ENCODE measurements around the gene KIF21A.

KIF21A gene

DNA sequence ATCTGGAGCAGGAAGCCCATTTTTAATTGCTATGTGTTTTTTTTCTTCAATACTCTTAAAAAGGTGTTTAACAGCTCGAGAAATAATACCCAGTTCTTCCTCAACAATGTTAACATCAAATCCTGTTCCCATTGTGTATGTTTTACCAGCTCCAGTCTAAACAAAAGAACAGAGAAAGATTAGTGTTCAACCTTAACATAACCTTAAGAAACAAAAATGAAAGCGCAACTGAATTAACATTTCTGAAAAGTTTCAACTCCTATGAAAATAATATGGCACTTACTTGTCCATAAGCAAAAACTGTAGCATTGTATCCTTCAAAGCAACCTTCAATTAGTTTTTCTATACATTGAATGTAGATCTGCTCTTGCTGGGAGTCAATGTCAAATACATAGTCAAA lies 73.2 kb downstream of the KIF21A start:
- no peak overlapping the region for H3K4me3 ChIP-seq (ENCODE audit: low read depth, low read length)
- in situ Hi-C loops (cut with HindIII; ENCODE audit: low sequenced_read_pairs): no loop called here
- DNase-seq (ENCODE audit: low read depth, low spot score): no peak
- TF ChIP-seq, protein P1, sequence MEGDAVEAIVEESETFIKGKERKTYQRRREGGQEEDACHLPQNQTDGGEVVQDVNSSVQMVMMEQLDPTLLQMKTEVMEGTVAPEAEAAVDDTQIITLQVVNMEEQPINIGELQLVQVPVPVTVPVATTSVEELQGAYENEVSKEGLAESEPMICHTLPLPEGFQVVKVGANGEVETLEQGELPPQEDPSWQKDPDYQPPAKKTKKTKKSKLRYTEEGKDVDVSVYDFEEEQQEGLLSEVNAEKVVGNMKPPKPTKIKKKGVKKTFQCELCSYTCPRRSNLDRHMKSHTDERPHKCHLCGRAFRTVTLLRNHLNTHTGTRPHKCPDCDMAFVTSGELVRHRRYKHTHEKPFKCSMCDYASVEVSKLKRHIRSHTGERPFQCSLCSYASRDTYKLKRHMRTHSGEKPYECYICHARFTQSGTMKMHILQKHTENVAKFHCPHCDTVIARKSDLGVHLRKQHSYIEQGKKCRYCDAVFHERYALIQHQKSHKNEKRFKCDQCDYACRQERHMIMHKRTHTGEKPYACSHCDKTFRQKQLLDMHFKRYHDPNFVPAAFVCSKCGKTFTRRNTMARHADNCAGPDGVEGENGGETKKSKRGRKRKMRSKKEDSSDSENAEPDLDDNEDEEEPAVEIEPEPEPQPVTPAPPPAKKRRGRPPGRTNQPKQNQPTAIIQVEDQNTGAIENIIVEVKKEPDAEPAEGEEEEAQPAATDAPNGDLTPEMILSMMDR (IDR thresholded peaks at IDR 0.05; ENCODE audit: low read depth, low read length): no peak

DNA sequence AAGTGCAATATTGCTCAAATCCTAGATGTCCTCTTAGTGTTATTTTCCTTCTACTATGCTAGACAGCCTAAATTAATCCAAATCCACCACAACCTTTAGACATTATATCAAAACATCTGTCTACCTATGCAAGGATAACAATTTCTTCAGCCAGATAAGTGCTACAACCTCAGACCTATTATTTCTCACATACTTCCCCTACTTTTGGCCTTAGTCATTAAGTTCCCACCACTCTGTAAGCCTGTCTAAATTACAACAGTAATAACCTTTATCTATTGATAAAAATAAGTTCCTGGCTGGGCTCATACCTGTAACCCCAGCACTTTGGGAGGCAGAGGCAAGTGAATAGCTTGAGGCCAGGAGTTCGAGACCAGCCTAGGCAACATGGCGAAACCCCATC lies 74.0 kb downstream of the KIF21A start:
- no peak overlapping the region for H3K4me3 ChIP-seq (ENCODE audit: low read depth, low read length)
- in situ Hi-C loops (cut with HindIII; ENCODE audit: low sequenced_read_pairs): no loop called here
- DNase-seq (ENCODE audit: low read depth, low spot score): no peak
- TF ChIP-seq, protein P1 (IDR thresholded peaks at IDR 0.05; ENCODE audit: low read depth, low read length): no peak

DNA sequence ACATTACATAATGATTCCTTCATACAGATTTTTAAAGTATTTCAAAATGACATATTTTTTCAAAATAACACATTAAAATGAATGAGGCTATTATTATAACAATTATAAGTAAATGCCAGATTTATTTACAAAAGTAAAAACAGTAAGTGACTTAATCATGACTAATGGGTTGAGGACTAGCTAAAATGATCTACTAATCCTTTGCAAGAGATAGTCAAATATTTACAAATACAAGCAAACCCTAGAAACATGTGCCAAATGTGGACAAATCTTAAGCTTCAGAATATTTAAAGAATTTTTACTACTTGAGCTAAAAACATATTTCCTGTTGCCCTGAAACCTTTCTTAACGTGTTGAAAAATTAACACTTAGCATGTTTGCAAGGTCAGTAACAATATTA lies 74.8 kb downstream of the KIF21A start:
- DNase-seq (ENCODE audit: low read depth, low spot score): no peak
- in situ Hi-C loops (cut with HindIII; ENCODE audit: low sequenced_read_pairs): no loop called here
- TF ChIP-seq, protein P1 (IDR thresholded peaks at IDR 0.05; ENCODE audit: low read depth, low read length): no peak
- H3K4me3 ChIP-seq (ENCODE audit: low read depth, low read length): no peak overlapping the region

DNA sequence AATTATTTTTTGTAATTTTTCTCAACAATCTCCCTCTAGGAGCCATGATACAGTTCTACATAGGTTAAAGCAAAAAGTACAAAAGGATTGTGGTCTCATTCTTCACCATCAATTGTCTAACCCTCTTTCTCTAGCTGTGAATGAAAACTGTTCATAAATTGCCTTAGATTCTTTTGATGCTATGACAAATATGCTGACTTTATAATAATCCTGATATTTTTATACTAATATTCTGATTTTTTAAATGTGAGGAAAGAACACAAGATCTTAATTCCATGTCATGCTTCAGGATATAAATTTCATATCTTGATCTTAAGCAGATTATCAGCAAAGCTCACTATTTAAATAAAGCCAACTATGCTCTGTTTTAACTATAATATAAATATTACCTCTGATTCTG lies 75.4 kb downstream of the KIF21A start:
- in situ Hi-C loops (cut with HindIII; ENCODE audit: low sequenced_read_pairs): no loop called here
- no peak overlapping the region for H3K4me3 ChIP-seq (ENCODE audit: low read depth, low read length)
- no peak for DNase-seq (ENCODE audit: low read depth, low spot score)
- TF ChIP-seq, protein P1 (IDR thresholded peaks at IDR 0.05; ENCODE audit: low read depth, low read length): no peak

DNA sequence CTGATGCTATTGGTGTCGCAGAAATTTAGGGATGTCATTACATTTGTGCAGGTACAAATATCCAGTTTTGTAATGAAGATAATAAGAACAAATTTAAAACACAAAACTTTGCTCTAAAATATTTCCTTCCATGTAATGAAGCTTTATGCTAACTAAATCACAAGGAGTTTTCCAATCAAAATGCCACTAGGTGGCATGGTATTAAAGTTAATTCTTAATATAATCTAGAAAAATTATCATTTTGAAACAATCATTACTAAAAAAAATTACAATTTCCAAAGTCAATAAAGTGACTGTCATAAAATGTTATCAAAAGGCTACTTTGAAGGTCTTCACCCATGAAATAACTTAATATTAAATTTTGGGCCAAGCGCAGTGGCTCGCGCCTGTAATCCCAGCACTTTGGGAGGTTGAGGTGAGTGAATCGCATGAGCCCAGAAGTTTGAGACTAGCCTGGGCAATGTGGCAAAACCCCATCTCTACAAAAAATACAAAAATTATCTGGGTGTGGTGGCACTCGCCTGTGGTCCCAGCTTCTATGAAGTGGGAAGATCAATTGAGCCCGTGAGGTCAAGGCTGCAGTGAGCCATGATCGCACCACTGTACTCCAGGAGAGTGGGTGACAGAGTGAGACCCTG lies 77.4 kb downstream of the KIF21A start:
- DNase-seq (ENCODE audit: low read depth, low spot score): no peak
- in situ Hi-C loops (cut with HindIII; ENCODE audit: low sequenced_read_pairs): no loop called here
- TF ChIP-seq, protein P1 (IDR thresholded peaks at IDR 0.05; ENCODE audit: low read depth, low read length): no peak
- no peak overlapping the region for H3K4me3 ChIP-seq (ENCODE audit: low read depth, low read length)

DNA sequence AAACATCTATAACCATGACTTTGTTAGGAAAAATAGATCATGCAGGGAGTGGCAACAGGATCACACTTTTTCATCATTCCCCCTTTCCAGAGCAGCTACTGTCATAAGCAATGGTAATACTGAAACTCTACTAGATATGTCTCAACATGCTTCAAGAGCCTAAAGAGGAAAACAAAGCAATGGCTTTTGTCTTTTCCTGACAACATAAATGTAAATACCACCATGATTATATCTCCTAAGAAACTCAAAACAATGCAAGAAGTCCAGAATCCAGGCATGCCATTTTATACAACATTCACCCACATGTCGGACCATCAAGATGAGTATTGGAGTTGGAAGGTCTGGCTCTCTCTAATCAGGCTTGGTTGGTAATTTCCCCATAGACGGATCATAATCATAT lies 78.7 kb downstream of the KIF21A start:
- TF ChIP-seq, protein P1 (IDR thresholded peaks at IDR 0.05; ENCODE audit: low read depth, low read length): no peak
- in situ Hi-C loops (cut with HindIII; ENCODE audit: low sequenced_read_pairs): no loop called here
- no peak overlapping the region for H3K4me3 ChIP-seq (ENCODE audit: low read depth, low read length)
- no peak for DNase-seq (ENCODE audit: low read depth, low spot score)
